IMR-90 (cell line): ENCODE measurements around the gene TNNC2. TPM values are rescaled to one million over a fixed set of nuclear protein-coding genes. Genes with fewer than 3 reads are reported as not detected.

Experiments
- ATAC-seq: fragments of 200-7000 bp; cut with Tn5 transposase; 2 replicates; pipeline ENCODE4 v1.9.1; 2020; ENCODE audit warnings: low read depth, mild to moderate bottlenecking, moderate library complexity
- BruUV-seq: library from RNA; stranded (reverse); fragments of 400-500 nt; replicated peaks from 2 replicates; lab custom pipeline; 2021; lab: Mats Ljungman, UMichigan
- CTCF ChIA-PET: fragments of 300-600 bp; formaldehyde crosslinking; extraction: SDS; loops from one replicate; lab custom pipeline; 2021; ENCODE audit warnings: antibody characterized with exemption; lab: Yijun Ruan, JAX
- POLR2A ChIA-PET: fragments of 300-600 bp; sonication (Branson Sonifier 250); formaldehyde crosslinking; loops from one replicate; lab custom pipeline; 2022; ENCODE audit warnings: antibody characterized with exemption; ENCODE audit not compliant: unreplicated experiment; lab: Charles Lee
- DNase-seq: peaks from one replicate; pipeline ENCODE4 v3.0.0; 2013
- H2AFZ ChIP-seq: replicated peaks from 2 replicates; pipeline ENCODE3; 2013; ENCODE audit warnings: low read length, mild to moderate bottlenecking; ENCODE audit not compliant: poor library complexity
- H2AK5ac ChIP-seq: 2 replicates; pipeline ENCODE4 v1.6.1; 2013; ENCODE audit warnings: low read depth, low read length, inconsistent platforms
- H2AK9ac ChIP-seq: replicated peaks from 2 replicates; pipeline ENCODE3; 2013; ENCODE audit warnings: mild to moderate bottlenecking, low read depth, low read length, moderate library complexity; ENCODE audit not compliant: poor library complexity
- H2BK120ac ChIP-seq: 2 replicates; pipeline ENCODE4 v1.6.1; 2013; ENCODE audit warnings: low read depth, low read length, inconsistent platforms
- H2BK15ac ChIP-seq: 3 replicates; pipeline ENCODE4 v1.6.1; 2013; ENCODE audit warnings: low read depth, low read length, inconsistent platforms
- H2BK20ac ChIP-seq: 2 replicates; pipeline ENCODE4 v1.6.1; 2013; ENCODE audit warnings: low read depth, mild to moderate bottlenecking, inconsistent platforms, low read length, moderate library complexity
- H2BK5ac ChIP-seq: 2 replicates; pipeline ENCODE4 v1.6.1; 2013; ENCODE audit warnings: mild to moderate bottlenecking, low read depth, low read length, inconsistent platforms; ENCODE audit not compliant: poor library complexity, severe bottlenecking
- H3K14ac ChIP-seq: replicated peaks from 2 replicates; pipeline ENCODE4 v1.6.1; 2013; ENCODE audit warnings: low read depth, low read length, inconsistent platforms
- H3K18ac ChIP-seq: 2 replicates; pipeline ENCODE4 v1.6.1; 2013; ENCODE audit warnings: low read depth, low read length, control low read depth
- H3K23ac ChIP-seq: 2 replicates; pipeline ENCODE4 v1.6.1; 2013; ENCODE audit warnings: low read depth, low read length, inconsistent platforms
- H3K27ac ChIP-seq: 2 replicates; pipeline ENCODE4 v1.5.1; 2013; ENCODE audit warnings: mild to moderate bottlenecking, control low read depth, low read length; ENCODE audit not compliant: insufficient read depth
- H3K27me3 ChIP-seq: 2 replicates; pipeline ENCODE4 v1.6.1; 2013; ENCODE audit warnings: low read length; ENCODE audit not compliant: control insufficient read depth, insufficient read depth
- H3K36me3 ChIP-seq: 2 replicates; pipeline ENCODE4 v1.6.1; 2013; ENCODE audit warnings: low read length, mixed read lengths; ENCODE audit not compliant: control insufficient read depth, insufficient read depth
- H3K4ac ChIP-seq: 2 replicates; pipeline ENCODE4 v1.6.1; 2013; ENCODE audit warnings: low read depth, low read length, inconsistent platforms
- H3K4me1 ChIP-seq: 2 replicates; pipeline ENCODE4 v1.6.1; 2013; ENCODE audit warnings: low read length, mixed read lengths; ENCODE audit not compliant: control insufficient read depth, insufficient read depth
- H3K4me2 ChIP-seq: 2 replicates; pipeline ENCODE4 v1.6.1; 2013; ENCODE audit warnings: low read depth, mild to moderate bottlenecking, control low read depth, low read length, moderate library complexity
- H3K4me3 ChIP-seq: 2 replicates; pipeline ENCODE4 v1.5.1; 2013; ENCODE audit warnings: low read depth, mild to moderate bottlenecking, control low read depth, low read length, moderate library complexity; ENCODE audit not compliant: insufficient read depth
- H3K56ac ChIP-seq: 2 replicates; pipeline ENCODE4 v1.6.1; 2013; ENCODE audit warnings: low read length, inconsistent platforms; ENCODE audit not compliant: insufficient read depth; ENCODE audit errors: extremely low read depth
- H3K79me1 ChIP-seq, 2 experiments: 2 replicates each; pipeline ENCODE4 v1.6.1; 2013; ENCODE audit warnings: low read length in 2 of 2, inconsistent platforms in 1 of 2, low read depth in 1 of 2
- H3K9ac ChIP-seq: 2 replicates; pipeline ENCODE4 v1.6.1; 2013; ENCODE audit warnings: low read depth, low read length, control low read depth
- H3K9me1 ChIP-seq: 2 replicates; pipeline ENCODE4 v1.6.1; 2013; ENCODE audit warnings: low read length, inconsistent platforms; ENCODE audit not compliant: insufficient read depth
- H3K9me3 ChIP-seq: 2 replicates; pipeline ENCODE4 v1.6.1; 2013; ENCODE audit warnings: low read length; ENCODE audit not compliant: control insufficient read depth, insufficient read depth
- H4K20me1 ChIP-seq: 2 replicates; pipeline ENCODE4 v1.6.1; 2013; ENCODE audit warnings: low read length, inconsistent platforms; ENCODE audit not compliant: insufficient read depth
- H4K5ac ChIP-seq: 2 replicates; pipeline ENCODE4 v1.6.1; 2013; ENCODE audit warnings: mild to moderate bottlenecking, low read depth, low read length, control low read depth
- H4K8ac ChIP-seq, 2 experiments: 2 replicates each; pipeline ENCODE4 v1.6.1; 2013; ENCODE audit warnings: low read depth in 2 of 2, low read length in 2 of 2, control low read depth in 1 of 2, inconsistent platforms in 1 of 2
- H4K91ac ChIP-seq: 2 replicates; pipeline ENCODE4 v1.6.1; 2013; ENCODE audit warnings: low read depth, low read length, inconsistent platforms; ENCODE audit not compliant: insufficient read depth
- NFE2L2 ChIP-seq: fragments of 150-350 bp; IDR thresholded peaks from 2 replicates; pipeline ENCODE4 v1.6.1; 2016; ENCODE audit warnings: low read depth, mild to moderate bottlenecking, low read length
- USF2 ChIP-seq: fragments of 150-350 bp; IDR thresholded peaks from 2 replicates; pipeline ENCODE4 v1.6.1; 2017; ENCODE audit warnings: mild to moderate bottlenecking, antibody characterized with exemption, low read length, low read depth
- WGBS, 2 experiments: methylation state at CpG; one replicate each; pipeline versions ENCODE4 v1.1.5 to v1.1.7; 2013; ENCODE audit warnings: missing lambda C conversion rate in 2 of 2; ENCODE audit not compliant: insufficient read length in 1 of 2; ENCODE audit errors: extremely low coverage in 2 of 2; 5-methylcytosine and 5-hydroxymethylcytosine counted together
- dilution Hi-C: fragments of 300-500 bp; cut with HindIII; formaldehyde crosslinking; loops from one replicate; pipeline ENCODE4 v1.14.3; 2018; ENCODE audit warnings: low sequenced_read_pairs; ENCODE audit not compliant: unreplicated experiment
- in situ Hi-C: fragments of 300-500 bp; cut with MboI; formaldehyde crosslinking; loops from 3 replicates; pipeline ENCODE4 v1.14.3; 2019; ENCODE audit warnings: low sequenced_read_pairs, inconsistent platforms, mixed read lengths
- intact Hi-C: fragments of 100-400 bp; cut with micrococcal nuclease; formaldehyde crosslinking; loops from 2 replicates; pipeline ENCODE4 v1.10.0; 2022
- polyA plus RNA-seq, 3 experiments: library from polyadenylated mRNA; depleted of rRNA; stranded (reverse); fragments of >200 nt; gene quantifications; 2 replicates each; pipeline ENCODE4 v1.2.3, GENCODE V29; 2012; ENCODE audit warnings: low replicate concordance in 1 of 3
- total RNA-seq: library from RNA; depleted of rRNA; stranded (reverse); fragments of >200 nt; gene quantifications from 2 replicates; pipeline ENCODE4 v1.2.3, GENCODE V29; 2012

Gene TNNC2
- total and polyA plus RNA-seq, 2 of the 4 experiments (the other 2 are of a cell fraction), result 0.46 TPM; not detected in 1

- Histone ChIP-seq H2AK9ac (no peak overlapping the region), H3K79me1 (peaks cover 10 to 41% of the 10 kb centered on the region in 2 experiments), H2BK5ac (no peak overlapping the region), H4K8ac (no peak overlapping the region), H3K9ac (no peak overlapping the region), H2BK15ac (no peak overlapping the region), H4K91ac (no peak overlapping the region), H3K4me1 (no peaks in the 10 kb centered on the region), H3K4ac (no peak overlapping the region), H3K9me1 (peaks cover 11% of the 10 kb centered on the region; the same call in 1 of the 2 replicates), H2BK20ac (no peak overlapping the region), H3K27me3 (no peaks in the 10 kb centered on the region), H3K18ac (no peak overlapping the region), H4K5ac (no peak overlapping the region), H3K9me3 (no peaks in the 10 kb centered on the region), H3K4me2 (no peak overlapping the region), H3K14ac (no peak overlapping the region), H3K56ac (no peak overlapping the region), H2AFZ (no peak overlapping the region), H2AK5ac (no peak overlapping the region), H3K36me3 (peaks cover 38% of the 10 kb centered on the region), H3K4me3 (no peak overlapping the region), H3K27ac (no peak overlapping the region), H3K23ac (no peak overlapping the region), H4K20me1 (peaks cover 5% of the 10 kb centered on the region; the same call in 1 of the 2 replicates), H2BK120ac (no peak overlapping the region)
- intact Hi-C loops, result no loop called here
- ChIA-PET CTCF (no interaction called here), POLR2A (no interaction called here)
- no peak for ATAC-seq
- dilution Hi-C loops, result no loop called here
- TF ChIP-seq USF2 (no peak), NFE2L2 (no peak)
- in situ Hi-C loops, result no loop called here
- no CpG with 5 or more reads among the region's 8 CpGs for WGBS, 2 experiments
- no peak for DNase-seq
- BruUV-seq, result no TSS peak
These were observed 22.0 kb upstream of the TNNC2 start for GRCh38 chr20:45848969-45849582.
